ENCODE measurements around the gene TUBE1. TPM values are rescaled to one million over a fixed set of nuclear protein-coding genes. Genes with fewer than 3 reads are reported as not detected.

TUBE1 gene
- total RNA-seq, 1 experiment from 2014 or later, result 42.5 TPM

DNA sequence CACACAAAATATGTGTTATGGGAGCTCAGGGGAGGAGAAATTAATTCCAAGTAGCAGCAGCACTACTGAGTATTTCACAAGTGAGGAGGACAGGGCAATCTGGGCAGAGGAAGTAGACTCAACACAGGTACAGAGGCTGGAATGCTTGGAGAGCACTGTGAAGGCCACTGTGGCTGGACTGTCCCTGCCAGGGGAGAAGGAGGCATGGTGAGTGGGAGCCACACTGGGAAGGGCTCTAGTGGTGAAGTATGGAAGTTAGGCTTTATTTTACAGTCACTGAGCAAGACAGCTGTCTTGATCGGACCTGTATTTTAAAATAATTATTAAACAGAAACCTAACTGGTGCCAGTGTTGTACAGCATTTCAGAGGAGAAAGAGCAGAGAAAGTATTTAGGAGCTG is 28.9 kb upstream of the TUBE1 start:
- ChIA-PET CTCF (interaction anchor here (1.0 to 1.1 kb wide), 2 partner anchors 9 to 12 kb away, joined by 3 to 4 read pairs; no protein-coding TSS in a partner anchor), RAD21 (ENCODE audit: low non-redundant PET in 1 of 2, low total read pairs in 2 of 2, uncharacterized antibody in 2 of 2, unreplicated experiment in 2 of 2) (no interaction called here), POLR2A (no interaction called here)
- ATAC-seq, result peak; percentile 94
- intact Hi-C loops (cut with micrococcal nuclease), result no loop called here
- DNase-seq (ENCODE audit: low read depth, low spot score), result no peak
- Histone ChIP-seq H3K36me3 (ENCODE audit: control insufficient read depth in 1 of 2, insufficient read depth in 2 of 2, low read length in 2 of 2) (no peaks in the 10 kb centered on the region), H3K79me2 (ENCODE audit: insufficient read depth, low read length) (no peaks in the 10 kb centered on the region), H3K4me3 (replicated peaks in 1 of 2; ENCODE audit: low read depth in 1 of 2, low read length in 2 of 2) (no peak overlapping the region), H3K9me2 (ENCODE audit: insufficient read depth) (no peaks in the 10 kb centered on the region), H2AFZ (ENCODE audit: low read depth, low read length, poor library complexity, severe bottlenecking) (peak overlapping the region; percentile 32), H3K4me2 (ENCODE audit: low read length) (no peak overlapping the region), H3K9me3 (ENCODE audit: control insufficient read depth in 1 of 2, insufficient read depth in 1 of 2, low read depth in 1 of 2, low read length in 2 of 2) (no peaks in the 10 kb centered on the region), H4K20me1 (ENCODE audit: insufficient read depth) (no peaks in the 10 kb centered on the region), H3K27me3 (ENCODE audit: insufficient read depth, low read length) (no peaks in the 10 kb centered on the region), H3K4me1 (ENCODE audit: control insufficient read depth in 1 of 2, insufficient read depth in 2 of 2, low read length in 2 of 2) (peaks cover 0 to 12% of the 10 kb centered on the region in 2 experiments; a peak in 2 of 4 replicates), H3K27ac (ENCODE audit: low read depth, low read length) (no peak overlapping the region), H3K9ac (ENCODE audit: low read length) (no peak overlapping the region)
- TF ChIP-seq, protein P1, sequence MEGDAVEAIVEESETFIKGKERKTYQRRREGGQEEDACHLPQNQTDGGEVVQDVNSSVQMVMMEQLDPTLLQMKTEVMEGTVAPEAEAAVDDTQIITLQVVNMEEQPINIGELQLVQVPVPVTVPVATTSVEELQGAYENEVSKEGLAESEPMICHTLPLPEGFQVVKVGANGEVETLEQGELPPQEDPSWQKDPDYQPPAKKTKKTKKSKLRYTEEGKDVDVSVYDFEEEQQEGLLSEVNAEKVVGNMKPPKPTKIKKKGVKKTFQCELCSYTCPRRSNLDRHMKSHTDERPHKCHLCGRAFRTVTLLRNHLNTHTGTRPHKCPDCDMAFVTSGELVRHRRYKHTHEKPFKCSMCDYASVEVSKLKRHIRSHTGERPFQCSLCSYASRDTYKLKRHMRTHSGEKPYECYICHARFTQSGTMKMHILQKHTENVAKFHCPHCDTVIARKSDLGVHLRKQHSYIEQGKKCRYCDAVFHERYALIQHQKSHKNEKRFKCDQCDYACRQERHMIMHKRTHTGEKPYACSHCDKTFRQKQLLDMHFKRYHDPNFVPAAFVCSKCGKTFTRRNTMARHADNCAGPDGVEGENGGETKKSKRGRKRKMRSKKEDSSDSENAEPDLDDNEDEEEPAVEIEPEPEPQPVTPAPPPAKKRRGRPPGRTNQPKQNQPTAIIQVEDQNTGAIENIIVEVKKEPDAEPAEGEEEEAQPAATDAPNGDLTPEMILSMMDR (IDR thresholded peaks at IDR 0.05 in 2 of 3, conservative IDR thresholded peaks at IDR 0.05 in 1 of 3; ENCODE audit: borderline replicate concordance in 1 of 3, insufficient read depth in 1 of 3, low read depth in 2 of 3, low read length in 2 of 3), result peak in 2 of 3 experiments; percentile 21 to 43; a peak in 2 of 6 replicates
- TF ChIP-seq SRF (IDR thresholded peaks at IDR 0.05; ENCODE audit: low read depth) (no peak), POLR2A (IDR thresholded peaks at IDR 0.05; ENCODE audit: borderline replicate concordance, extremely low read depth, insufficient read depth, insufficient read length) (no peak)
- BruUV-seq (replicated peaks), result no TSS peak

DNA sequence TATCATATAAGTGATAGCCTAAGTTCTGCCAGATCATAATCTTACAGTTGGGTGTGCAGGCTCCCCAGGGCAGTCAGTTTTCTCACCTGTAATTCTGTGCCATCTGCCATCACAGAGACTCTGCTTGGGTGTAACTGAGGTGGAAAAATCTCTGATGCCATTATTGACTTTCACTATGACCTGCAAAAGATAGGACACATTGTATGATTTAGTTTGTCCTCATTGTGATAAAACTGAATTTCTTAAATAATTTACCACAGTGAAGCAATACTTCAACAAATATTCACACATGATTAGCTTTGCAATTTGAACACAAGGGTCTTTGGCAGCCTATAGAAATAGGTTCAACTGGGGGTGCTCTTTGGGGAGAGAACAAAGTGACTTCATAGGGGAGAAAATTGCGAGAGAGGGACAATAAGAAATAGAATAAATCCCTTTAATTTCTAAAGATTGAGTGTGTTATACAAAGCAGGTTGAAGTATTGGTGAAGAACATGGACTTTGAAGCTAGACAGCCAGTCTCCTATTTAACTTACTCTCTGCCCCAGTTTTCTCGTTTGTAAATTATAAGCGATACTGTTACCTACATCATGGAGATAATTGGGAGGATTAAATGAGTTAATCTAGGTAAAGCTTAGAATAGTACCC is 27.4 kb upstream of the TUBE1 start:
- H3K4me3 ChIP-seq (replicated peaks in 1 of 2; ENCODE audit: low read depth in 1 of 2, low read length in 2 of 2), result no peak overlapping the region
- RAD21 ChIA-PET (ENCODE audit: low non-redundant PET in 1 of 2, low total read pairs in 2 of 2, uncharacterized antibody in 2 of 2, unreplicated experiment in 2 of 2), result no interaction called here
- H3K36me3 ChIP-seq (ENCODE audit: control insufficient read depth in 1 of 2, insufficient read depth in 2 of 2, low read length in 2 of 2), result no peaks in the 10 kb centered on the region
- no peak for TF ChIP-seq FOSL1 (IDR thresholded peaks at IDR 0.05; ENCODE audit: low read depth)
- TF ChIP-seq, protein P2, sequence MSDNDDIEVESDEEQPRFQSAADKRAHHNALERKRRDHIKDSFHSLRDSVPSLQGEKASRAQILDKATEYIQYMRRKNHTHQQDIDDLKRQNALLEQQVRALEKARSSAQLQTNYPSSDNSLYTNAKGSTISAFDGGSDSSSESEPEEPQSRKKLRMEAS (IDR thresholded peaks at IDR 0.05), result no peak
- TF ChIP-seq EGR1 (IDR thresholded peaks at IDR 0.05; ENCODE audit: low read depth), result no peak
- TF ChIP-seq POLR2A (IDR thresholded peaks at IDR 0.05; ENCODE audit: borderline replicate concordance, extremely low read depth, insufficient read depth, insufficient read length), result no peak
- TF ChIP-seq, protein P3, sequence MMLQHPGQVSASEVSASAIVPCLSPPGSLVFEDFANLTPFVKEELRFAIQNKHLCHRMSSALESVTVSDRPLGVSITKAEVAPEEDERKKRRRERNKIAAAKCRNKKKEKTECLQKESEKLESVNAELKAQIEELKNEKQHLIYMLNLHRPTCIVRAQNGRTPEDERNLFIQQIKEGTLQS (IDR thresholded peaks at IDR 0.05), result no peak
- no peak for TF ChIP-seq EZH2phosphoT487 (IDR thresholded peaks at IDR 0.05; ENCODE audit: borderline replicate concordance)
- no peak for TF ChIP-seq JUND (IDR thresholded peaks at IDR 0.05)
- TF ChIP-seq EZH2 (IDR thresholded peaks at IDR 0.05), result no peak
- no peak for TF ChIP-seq ELF1 (IDR thresholded peaks at IDR 0.05; ENCODE audit: borderline replicate concordance, low read depth)
- TF ChIP-seq TCF7L2 (IDR thresholded peaks at IDR 0.05; ENCODE audit: borderline replicate concordance, extremely low read depth, insufficient read depth, insufficient read length), result no peak
- no peak for TF ChIP-seq SRF (IDR thresholded peaks at IDR 0.05; ENCODE audit: low read depth)
- TF ChIP-seq, protein P4, sequence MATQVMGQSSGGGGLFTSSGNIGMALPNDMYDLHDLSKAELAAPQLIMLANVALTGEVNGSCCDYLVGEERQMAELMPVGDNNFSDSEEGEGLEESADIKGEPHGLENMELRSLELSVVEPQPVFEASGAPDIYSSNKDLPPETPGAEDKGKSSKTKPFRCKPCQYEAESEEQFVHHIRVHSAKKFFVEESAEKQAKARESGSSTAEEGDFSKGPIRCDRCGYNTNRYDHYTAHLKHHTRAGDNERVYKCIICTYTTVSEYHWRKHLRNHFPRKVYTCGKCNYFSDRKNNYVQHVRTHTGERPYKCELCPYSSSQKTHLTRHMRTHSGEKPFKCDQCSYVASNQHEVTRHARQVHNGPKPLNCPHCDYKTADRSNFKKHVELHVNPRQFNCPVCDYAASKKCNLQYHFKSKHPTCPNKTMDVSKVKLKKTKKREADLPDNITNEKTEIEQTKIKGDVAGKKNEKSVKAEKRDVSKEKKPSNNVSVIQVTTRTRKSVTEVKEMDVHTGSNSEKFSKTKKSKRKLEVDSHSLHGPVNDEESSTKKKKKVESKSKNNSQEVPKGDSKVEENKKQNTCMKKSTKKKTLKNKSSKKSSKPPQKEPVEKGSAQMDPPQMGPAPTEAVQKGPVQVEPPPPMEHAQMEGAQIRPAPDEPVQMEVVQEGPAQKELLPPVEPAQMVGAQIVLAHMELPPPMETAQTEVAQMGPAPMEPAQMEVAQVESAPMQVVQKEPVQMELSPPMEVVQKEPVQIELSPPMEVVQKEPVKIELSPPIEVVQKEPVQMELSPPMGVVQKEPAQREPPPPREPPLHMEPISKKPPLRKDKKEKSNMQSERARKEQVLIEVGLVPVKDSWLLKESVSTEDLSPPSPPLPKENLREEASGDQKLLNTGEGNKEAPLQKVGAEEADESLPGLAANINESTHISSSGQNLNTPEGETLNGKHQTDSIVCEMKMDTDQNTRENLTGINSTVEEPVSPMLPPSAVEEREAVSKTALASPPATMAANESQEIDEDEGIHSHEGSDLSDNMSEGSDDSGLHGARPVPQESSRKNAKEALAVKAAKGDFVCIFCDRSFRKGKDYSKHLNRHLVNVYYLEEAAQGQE (IDR thresholded peaks at IDR 0.05; ENCODE audit: low read depth), result no peak
- TF ChIP-seq YY1 (IDR thresholded peaks at IDR 0.05; ENCODE audit: extremely low read depth, insufficient replicate concordance, low read depth, low read length), result no peak

More for the DNA sequence above, 27.4 kb upstream of the TUBE1 start:
- H3K9me2 ChIP-seq (ENCODE audit: insufficient read depth), result no peaks in the 10 kb centered on the region
- CTCF ChIA-PET, result no interaction called here
- H3K9ac ChIP-seq (ENCODE audit: low read length), result no peak overlapping the region
- H3K4me1 ChIP-seq (ENCODE audit: control insufficient read depth in 1 of 2, insufficient read depth in 2 of 2, low read length in 2 of 2), result peaks cover 0 to 12% of the 10 kb centered on the region in 2 experiments; a peak in 2 of 4 replicates
- H2AFZ ChIP-seq (ENCODE audit: low read depth, low read length, poor library complexity, severe bottlenecking), result no peak overlapping the region
- H4K20me1 ChIP-seq (ENCODE audit: insufficient read depth), result no peaks in the 10 kb centered on the region
- no peaks in the 10 kb centered on the region for H3K79me2 ChIP-seq (ENCODE audit: insufficient read depth, low read length)
- intact Hi-C loops (cut with micrococcal nuclease), result no loop called here
- no peak overlapping the region for H3K4me2 ChIP-seq (ENCODE audit: low read length)
- no peak overlapping the region for H3K27ac ChIP-seq (ENCODE audit: low read depth, low read length)
- H3K27me3 ChIP-seq (ENCODE audit: insufficient read depth, low read length), result no peaks in the 10 kb centered on the region
- POLR2A ChIA-PET, result no interaction called here
- no TSS peak for BruUV-seq (replicated peaks)
- DNase-seq (ENCODE audit: low read depth, low spot score), result no peak
- no peaks in the 10 kb centered on the region for H3K9me3 ChIP-seq (ENCODE audit: control insufficient read depth in 1 of 2, insufficient read depth in 1 of 2, low read depth in 1 of 2, low read length in 2 of 2)
- no peak for ATAC-seq

Data from HCT116 (cell line).